ENCODE measurements around the gene OLFM4.

The OLFM4 gene

GRCh38 chr13:53020764-53021335, 7.8 kb upstream of the OLFM4 start:
- no peak for ATAC-seq
- no peak for TF ChIP-seq ZC3H10 (CRISPR knock-in tag; IDR thresholded peaks at IDR 0.05)
- no peak for TF ChIP-seq CREB5 (CRISPR knock-in tag; IDR thresholded peaks at IDR 0.05; ENCODE audit: low read depth)
- no peak for TF ChIP-seq TOX (CRISPR knock-in tag; IDR thresholded peaks at IDR 0.05; ENCODE audit: borderline replicate concordance)
- TF ChIP-seq TSHZ2 (CRISPR knock-in tag; IDR thresholded peaks at IDR 0.05): no peak
- no peak for TF ChIP-seq ISL1 (CRISPR knock-in tag; IDR thresholded peaks at IDR 0.05)

GRCh38 chr13:53023246-53023645, 5.4 kb upstream of the OLFM4 start:
- no peak for ATAC-seq
- TF ChIP-seq POU6F1 (CRISPR knock-in tag; IDR thresholded peaks at IDR 0.05; ENCODE audit: borderline replicate concordance, low read depth) (no peak), ZFP3 (CRISPR knock-in tag; IDR thresholded peaks at IDR 0.05) (no peak), BACH2 (CRISPR knock-in tag; IDR thresholded peaks at IDR 0.05; ENCODE audit: borderline replicate concordance) (no peak), CSDC2 (CRISPR knock-in tag; IDR thresholded peaks at IDR 0.05) (no peak), TSHZ2 (CRISPR knock-in tag; IDR thresholded peaks at IDR 0.05) (no peak), PATZ1 (CRISPR knock-in tag; IDR thresholded peaks at IDR 0.05; ENCODE audit: borderline replicate concordance) (no peak), OSR1 (CRISPR knock-in tag; IDR thresholded peaks at IDR 0.05) (no peak), TCF4 (CRISPR knock-in tag; IDR thresholded peaks at IDR 0.05; ENCODE audit: borderline replicate concordance) (no peak), TOX (CRISPR knock-in tag; IDR thresholded peaks at IDR 0.05; ENCODE audit: borderline replicate concordance) (no peak)

- TF ChIP-seq ISL1 (CRISPR knock-in tag; IDR thresholded peaks at IDR 0.05) (no peak), CSDC2 (CRISPR knock-in tag; IDR thresholded peaks at IDR 0.05) (no peak), TOX (CRISPR knock-in tag; IDR thresholded peaks at IDR 0.05; ENCODE audit: borderline replicate concordance) (no peak), SNAI2 (CRISPR knock-in tag; IDR thresholded peaks at IDR 0.05) (no peak), OSR1 (CRISPR knock-in tag; IDR thresholded peaks at IDR 0.05) (no peak), ARNTL (CRISPR knock-in tag; IDR thresholded peaks at IDR 0.05; ENCODE audit: borderline replicate concordance, low read depth) (no peak), ESRRG (CRISPR knock-in tag; IDR thresholded peaks at IDR 0.05) (no peak), ZNF70 (CRISPR knock-in tag; IDR thresholded peaks at IDR 0.05) (no peak), PATZ1 (CRISPR knock-in tag; IDR thresholded peaks at IDR 0.05; ENCODE audit: borderline replicate concordance) (no peak), CSRNP3 (CRISPR knock-in tag; IDR thresholded peaks at IDR 0.05) (no peak), RARB (CRISPR knock-in tag; IDR thresholded peaks at IDR 0.05) (no peak)
- ATAC-seq: no peak
Observed at GRCh38 chr13:53028063-53028462, 550 bp upstream of the OLFM4 start.

Measured in SK-N-SH treated with all-trans-retinoic acid at 6 μM for 48 hours (cell line).